GM12878 (cell line): ENCODE results near the gene MCC. TPM values are rescaled to one million over a fixed set of nuclear protein-coding genes. Genes with fewer than 3 reads are reported as not detected.

Experiments
- ATAC-seq: fragments of 200-7000 bp; cut with Tn5 transposase; 3 replicates; pipeline ENCODE4 v1.9.1; 2020; ENCODE audit warnings: mild to moderate bottlenecking, moderate library complexity
- BruUV-seq: library from RNA; stranded (reverse); fragments of 400-500 nt; replicated peaks from 2 replicates; lab custom pipeline; 2021; lab: Mats Ljungman, UMichigan
- CTCF ChIA-PET: fragments of 300-600 bp; sonication (Branson Sonifier 250); formaldehyde crosslinking; extraction: SDS; loops from one replicate; lab custom pipeline; 2021; ENCODE audit warnings: inconsistent platforms; lab: Yijun Ruan, JAX
- POLR2A ChIA-PET: fragments of 350-600 bp; formaldehyde crosslinking; extraction: SDS; loops from one replicate; lab custom pipeline; 2021; ENCODE audit warnings: inconsistent platforms; lab: Charles Lee
- RAD21 ChIA-PET: fragments of 300-600 bp; sonication (Branson Sonifier 250); formaldehyde crosslinking; loops from one replicate; lab custom pipeline; 2023; ENCODE audit warnings: antibody characterized with exemption; ENCODE audit not compliant: unreplicated experiment; lab: Charles Lee
- SMC1A ChIA-PET: fragments of 300-600 bp; sonication (Branson Sonifier 250); formaldehyde crosslinking; loops from one replicate; lab custom pipeline; 2023; ENCODE audit not compliant: unreplicated experiment, uncharacterized antibody; lab: Charles Lee
- DNase-seq: peaks from one replicate; pipeline ENCODE4 v3.0.0-alpha.2; 2011; ENCODE audit warnings: low read depth, low spot score
- FAIRE-seq: peaks from 3 replicates; lab custom pipeline; 2011; peaks lifted over from hg19 to GRCh38; lab: Jason Lieb, UNC
- H2AFZ ChIP-seq: 2 replicates; pipeline ENCODE4 v1.6.0; 2011; ENCODE audit warnings: low read depth, low read length, control low read depth; ENCODE audit not compliant: control insufficient read depth
- H3K27ac ChIP-seq: 2 replicates; pipeline ENCODE4 v1.5.1; 2011; ENCODE audit warnings: control low read depth; ENCODE audit not compliant: control insufficient read depth, insufficient read depth
- H3K27me3 ChIP-seq, 2 experiments: replicated peaks in 1 of 2; 2 replicates each; pipeline versions ENCODE4 v1.6.0 to v1.6.1; 2011; ENCODE audit warnings: low read length in 1 of 2; ENCODE audit not compliant: control insufficient read depth in 2 of 2, insufficient read depth in 2 of 2
- H3K36me3 ChIP-seq, 2 experiments: 2 replicates each; pipeline ENCODE4 v1.5.1; 2011; ENCODE audit warnings: low read length in 1 of 2; ENCODE audit not compliant: control insufficient read depth in 2 of 2, insufficient read depth in 2 of 2
- H3K4me1 ChIP-seq: 2 replicates; pipeline ENCODE4 v1.6.1; 2011; ENCODE audit warnings: mild to moderate bottlenecking, low read length, moderate library complexity, mixed read lengths; ENCODE audit not compliant: control insufficient read depth, insufficient read depth
- H3K4me2 ChIP-seq: 2 replicates; pipeline ENCODE4 v1.6.0; 2011; ENCODE audit warnings: control low read depth; ENCODE audit not compliant: control insufficient read depth, insufficient read depth
- H3K4me3 ChIP-seq: fragments of 200-600 bp; sonication (generic); 2 replicates; pipeline ENCODE4 v1.5.1; 2016
- H3K79me2 ChIP-seq: 2 replicates; pipeline ENCODE4 v1.6.0; 2011; ENCODE audit warnings: low read length; ENCODE audit not compliant: control insufficient read depth, insufficient read depth
- H3K9ac ChIP-seq: 2 replicates; pipeline ENCODE4 v1.8.0; 2011; ENCODE audit warnings: low read length, control low read depth, mixed read lengths; ENCODE audit not compliant: control insufficient read depth, insufficient read depth
- H3K9me3 ChIP-seq: replicated peaks from 3 replicates; pipeline ENCODE4 v1.5.1; 2011; ENCODE audit warnings: mild to moderate bottlenecking, low read length; ENCODE audit not compliant: control insufficient read depth, insufficient read depth
- H4K20me1 ChIP-seq: 2 replicates; pipeline ENCODE4 v1.6.0; 2011; ENCODE audit not compliant: control insufficient read depth, insufficient read depth
- ATF2 ChIP-seq: IDR thresholded peaks from 2 replicates; pipeline ENCODE4 v1.6.1; 2012; ENCODE audit warnings: low read length, inconsistent platforms
- CUX1 ChIP-seq: IDR thresholded peaks from 2 replicates; pipeline ENCODE4 v1.6.1; 2012; ENCODE audit warnings: improper control_type of control experiment, low read depth, low read length; ENCODE audit not compliant: insufficient replicate concordance
- KAT2A ChIP-seq: conservative IDR thresholded peaks from 2 replicates; pipeline ENCODE4 v1.6.1; 2011; ENCODE audit warnings: low read depth, low read length; ENCODE audit not compliant: control insufficient read depth
- PML ChIP-seq: IDR thresholded peaks from 2 replicates; pipeline ENCODE4 v1.6.1; 2012; ENCODE audit warnings: low read length, inconsistent platforms
- RUNX3 ChIP-seq: IDR thresholded peaks from 2 replicates; pipeline ENCODE4 v1.6.1; 2012; ENCODE audit warnings: low read length, inconsistent platforms
- ZNF207 ChIP-seq: fragments of 450-650 bp; IDR thresholded peaks from 2 replicates; pipeline ENCODE4 v1.6.1; 2014; ENCODE audit warnings: antibody characterized with exemption, mild to moderate bottlenecking, borderline replicate concordance
- ZNF217 ChIP-seq: fragments of 450-650 bp; IDR thresholded peaks from 2 replicates; pipeline ENCODE4 v1.6.1; 2017; ENCODE audit warnings: antibody characterized with exemption, mild to moderate bottlenecking
- WGBS: methylation state at CpG from one replicate; pipeline ENCODE4 v1.1.6; 2016; ENCODE audit warnings: low lambda C conversion rate; ENCODE audit not compliant: insufficient replicate concordance, insufficient coverage; ENCODE audit errors: missing lambda C conversion rate; 5-methylcytosine and 5-hydroxymethylcytosine counted together
- in situ Hi-C: fragments of 300-500 bp; cut with MboI; formaldehyde crosslinking; loops from 9 replicates; pipeline ENCODE4 v1.14.3; 2018; ENCODE audit warnings: mixed read lengths
- intact Hi-C: fragments of 100-400 bp; cut with micrococcal nuclease; formaldehyde crosslinking; loops from one replicate; pipeline ENCODE4 v1.14.2; 2022; ENCODE audit not compliant: unreplicated experiment
- polyA plus RNA-seq, 11 experiments: library from polyadenylated mRNA; depleted of rRNA in 4 of 11; unstranded in 6 of 11; stranded (reverse) in 5 of 11; fragments of >200 nt; fragmentation: Nextera tagmentation in 4 of 11; fragmentation: Illumina TruSeq in 1 of 11; extraction: Ambion mirVana in 4 of 11; extraction: Trizol in 1 of 11; gene quantifications; 1 replicate in 1 of 11; 2 replicates in 10 of 11; pipeline versions ENCODE4 v1.2.1 to v1.2.3, GENCODE V29; 2011 to 2016; ENCODE audit warnings: inconsistent platforms in 2 of 11, missing spikeins in 2 of 11, low read depth in 1 of 11
- total RNA-seq, 4 experiments: library from RNA; depleted of rRNA in 3 of 4; stranded (reverse); fragments of >200 nt in 3 of 4; fragmentation: Illumina TruSeq in 1 of 4; extraction: Trizol in 1 of 4; gene quantifications; 2 replicates each; pipeline versions ENCODE4 v1.2.1 to v1.2.3, GENCODE V29; 2013 to 2021

The MCC gene
- total and polyA plus RNA-seq, 10 of the 15 experiments (the other 5 are each of a cell fraction or from before 2014, with no cell fraction given) = 0.03 to 0.86 (median 0.16) TPM

GRCh38 chr5:113150821-113151220 is 337.4 kb downstream of the MCC start (continued):
- TF ChIP-seq CUX1 (no peak), ZNF207 (no peak), ATF2 (no peak), KAT2A (no peak)

GRCh38 chr5:113150221-113150620 is 338.0 kb downstream of the MCC start:
- WGBS = 14% methylated on average over 2 of the region's 2 CpGs
- in situ Hi-C loops = no loop called here
- Histone ChIP-seq H3K9me3 (no peaks in the 10 kb centered on the region), H3K27me3 (peaks cover 0 to 2% of the 10 kb centered on the region in 2 experiments; a peak in 1 of 4 replicates), H3K79me2 (no peaks in the 10 kb centered on the region), H3K27ac (no peak overlapping the region), H3K9ac (no peak overlapping the region), H4K20me1 (no peaks in the 10 kb centered on the region; the same call in 1 of the 2 replicates), H3K4me2 (no peak overlapping the region), H2AFZ (no peak overlapping the region), H3K4me3 (no peak overlapping the region), H3K4me1 (no peaks in the 10 kb centered on the region), H3K36me3 (no peaks in the 10 kb centered on the region)
- FAIRE-seq = no peak
- no peak for DNase-seq
- ChIA-PET RAD21 (no interaction called here), SMC1A (no interaction called here), POLR2A (no interaction called here), CTCF (no interaction called here)
- no TSS peak for BruUV-seq
- no peak for ATAC-seq
- TF ChIP-seq ZNF217 = no peak
- no peak for TF ChIP-seq RUNX3
- TF ChIP-seq PML = no peak
- no peak for TF ChIP-seq KAT2A
- intact Hi-C loops = no loop called here
